Nephron (organoid): ENCODE measurements around the gene SPACA5.

Experiments used
- H3K27ac Mint-ChIP-seq, 3 experiments: 2 replicates each; pipeline ENCODE4 v1.8.0; 2020; ENCODE audit warnings: mixed read lengths in 3 of 3, mild to moderate bottlenecking in 2 of 3, moderate library complexity in 1 of 3
- H3K27me3 Mint-ChIP-seq: 2 replicates; pipeline ENCODE4 v1.8.0; 2021; ENCODE audit warnings: low read depth, mild to moderate bottlenecking, moderate library complexity, mixed read lengths
- H3K36me3 Mint-ChIP-seq: 2 replicates; pipeline ENCODE4 v1.8.0; 2020; ENCODE audit warnings: low read depth, mixed read lengths
- H3K4me1 Mint-ChIP-seq: 2 replicates; pipeline ENCODE4 v1.8.0; 2020; ENCODE audit warnings: mixed read lengths
- H3K4me3 Mint-ChIP-seq, 3 experiments: 2 replicates each; pipeline ENCODE4 v1.8.0; 2020; ENCODE audit warnings: mild to moderate bottlenecking in 3 of 3, mixed read lengths in 3 of 3, moderate library complexity in 2 of 3
- H3K9me3 Mint-ChIP-seq: 2 replicates; pipeline ENCODE4 v1.8.0; 2020; ENCODE audit warnings: mixed read lengths
- TF ChIP-seq, protein P1 (sequence below), 3 experiments: fragments of 200-600 bp; sonication (generic); IDR thresholded peaks; one replicate each; pipeline ENCODE4 v1.5.0; 2021; ENCODE audit warnings: antibody characterized with exemption in 3 of 3; ENCODE audit not compliant: unreplicated experiment in 3 of 3

Gene SPACA5

DNA sequence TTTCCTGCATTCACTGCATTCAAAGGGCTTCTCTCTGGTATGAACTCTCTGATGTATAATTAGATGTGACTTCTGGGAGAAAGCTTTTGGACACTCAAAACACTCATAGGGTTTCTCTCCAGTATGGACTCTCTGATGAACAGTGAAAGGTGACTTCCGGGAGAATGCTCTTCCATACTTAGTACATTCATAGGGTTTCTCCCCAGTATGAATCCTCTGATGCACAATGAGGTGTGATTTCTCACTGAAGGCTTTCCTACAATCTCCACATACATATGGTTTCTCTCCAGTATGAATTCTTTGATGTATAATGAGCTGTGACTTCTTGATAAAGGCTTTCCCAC lies 52.5 kb downstream of the SPACA5 start:
- Mint-ChIP-seq H3K36me3 (peaks cover 72% of the 10 kb centered on the region), H3K9me3 (peaks cover 57% of the 10 kb centered on the region), H3K4me3 (no peak overlapping the region), H3K27me3 (no peaks in the 10 kb centered on the region), H3K4me1 (no peaks in the 10 kb centered on the region), H3K27ac (no peak overlapping the region)
- TF ChIP-seq, protein P1, sequence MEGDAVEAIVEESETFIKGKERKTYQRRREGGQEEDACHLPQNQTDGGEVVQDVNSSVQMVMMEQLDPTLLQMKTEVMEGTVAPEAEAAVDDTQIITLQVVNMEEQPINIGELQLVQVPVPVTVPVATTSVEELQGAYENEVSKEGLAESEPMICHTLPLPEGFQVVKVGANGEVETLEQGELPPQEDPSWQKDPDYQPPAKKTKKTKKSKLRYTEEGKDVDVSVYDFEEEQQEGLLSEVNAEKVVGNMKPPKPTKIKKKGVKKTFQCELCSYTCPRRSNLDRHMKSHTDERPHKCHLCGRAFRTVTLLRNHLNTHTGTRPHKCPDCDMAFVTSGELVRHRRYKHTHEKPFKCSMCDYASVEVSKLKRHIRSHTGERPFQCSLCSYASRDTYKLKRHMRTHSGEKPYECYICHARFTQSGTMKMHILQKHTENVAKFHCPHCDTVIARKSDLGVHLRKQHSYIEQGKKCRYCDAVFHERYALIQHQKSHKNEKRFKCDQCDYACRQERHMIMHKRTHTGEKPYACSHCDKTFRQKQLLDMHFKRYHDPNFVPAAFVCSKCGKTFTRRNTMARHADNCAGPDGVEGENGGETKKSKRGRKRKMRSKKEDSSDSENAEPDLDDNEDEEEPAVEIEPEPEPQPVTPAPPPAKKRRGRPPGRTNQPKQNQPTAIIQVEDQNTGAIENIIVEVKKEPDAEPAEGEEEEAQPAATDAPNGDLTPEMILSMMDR (IDR thresholded peaks at IDR 0.05; ENCODE audit: unreplicated experiment in 3 of 3), result no peak
